ENCODE results near the gene SLC25A14.
"Not testable (repeated sequence)": the region's sequence is repeated elsewhere in the genome, so short reads cannot be mapped to it uniquely, and the experiment has no call there.

SLC25A14 gene

GRCh38 chrX:130347321-130347720 lies 7.6 kb downstream of the SLC25A14 start:
- Histone ChIP-seq H3K4me1 (ENCODE audit: control insufficient read depth in 1 of 2, insufficient read depth in 1 of 2, low read depth in 1 of 2, low read length in 1 of 2) (no peaks in the 10 kb centered on the region), H3K9me3 (no peaks in the 10 kb centered on the region), H3K36me3 (peaks cover 8% of the 10 kb centered on the region), H3K4me3 (ENCODE audit: low read depth in 1 of 2, low read length in 1 of 2) (no peak overlapping the region), H3K27me3 (no peaks in the 10 kb centered on the region), H3K27ac (no peak overlapping the region)
- TF ChIP-seq, protein P1, sequence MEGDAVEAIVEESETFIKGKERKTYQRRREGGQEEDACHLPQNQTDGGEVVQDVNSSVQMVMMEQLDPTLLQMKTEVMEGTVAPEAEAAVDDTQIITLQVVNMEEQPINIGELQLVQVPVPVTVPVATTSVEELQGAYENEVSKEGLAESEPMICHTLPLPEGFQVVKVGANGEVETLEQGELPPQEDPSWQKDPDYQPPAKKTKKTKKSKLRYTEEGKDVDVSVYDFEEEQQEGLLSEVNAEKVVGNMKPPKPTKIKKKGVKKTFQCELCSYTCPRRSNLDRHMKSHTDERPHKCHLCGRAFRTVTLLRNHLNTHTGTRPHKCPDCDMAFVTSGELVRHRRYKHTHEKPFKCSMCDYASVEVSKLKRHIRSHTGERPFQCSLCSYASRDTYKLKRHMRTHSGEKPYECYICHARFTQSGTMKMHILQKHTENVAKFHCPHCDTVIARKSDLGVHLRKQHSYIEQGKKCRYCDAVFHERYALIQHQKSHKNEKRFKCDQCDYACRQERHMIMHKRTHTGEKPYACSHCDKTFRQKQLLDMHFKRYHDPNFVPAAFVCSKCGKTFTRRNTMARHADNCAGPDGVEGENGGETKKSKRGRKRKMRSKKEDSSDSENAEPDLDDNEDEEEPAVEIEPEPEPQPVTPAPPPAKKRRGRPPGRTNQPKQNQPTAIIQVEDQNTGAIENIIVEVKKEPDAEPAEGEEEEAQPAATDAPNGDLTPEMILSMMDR (IDR thresholded peaks at IDR 0.05): no peak

DNA sequence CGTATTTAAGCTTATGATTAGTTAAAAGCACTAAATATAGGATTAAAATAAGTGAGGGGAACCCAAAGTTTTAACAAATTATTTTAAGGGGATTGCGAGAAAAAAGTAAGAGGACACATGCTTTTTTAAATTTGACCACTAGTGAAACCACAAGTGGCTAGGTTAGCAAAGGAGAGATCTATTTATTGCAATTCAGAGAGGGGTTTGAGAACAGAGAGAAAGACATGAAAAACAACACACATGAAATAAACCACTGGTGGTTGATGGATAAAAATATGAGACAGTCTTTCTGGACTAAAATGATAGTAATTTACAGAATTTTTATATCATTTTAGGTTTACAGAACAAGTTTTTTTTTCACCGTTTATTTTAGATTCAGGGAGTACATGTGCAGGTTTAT lies 11.8 kb downstream of the SLC25A14 start:
- TF ChIP-seq, protein P1 (IDR thresholded peaks at IDR 0.05): no peak
- Histone ChIP-seq H3K36me3 (peaks cover 8% of the 10 kb centered on the region), H3K4me3 (ENCODE audit: low read depth in 1 of 2, low read length in 1 of 2) (no peak overlapping the region), H3K9me3 (no peaks in the 10 kb centered on the region), H3K4me1 (ENCODE audit: control insufficient read depth in 1 of 2, insufficient read depth in 1 of 2, low read depth in 1 of 2, low read length in 1 of 2) (no peaks in the 10 kb centered on the region), H3K27me3 (no peaks in the 10 kb centered on the region), H3K27ac (no peak overlapping the region)

DNA sequence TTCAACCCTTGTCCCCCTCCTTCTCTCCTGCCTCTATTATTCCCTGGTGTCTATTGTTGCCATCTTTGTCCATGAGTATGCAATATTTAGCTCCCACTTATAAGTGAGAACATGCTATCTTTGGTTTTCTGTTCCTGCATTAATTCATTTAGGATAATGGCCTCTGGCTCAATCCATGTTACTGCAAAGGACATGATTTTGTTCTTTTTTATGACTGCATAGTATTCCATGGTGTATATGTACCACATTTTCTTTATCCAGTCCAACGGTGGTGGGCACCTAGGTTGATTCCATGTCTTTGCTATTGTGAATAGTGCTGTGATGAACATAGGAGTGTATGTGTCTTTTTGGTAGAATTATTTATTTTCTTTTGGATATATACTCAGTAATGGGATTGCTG lies 12.3 kb downstream of the SLC25A14 start:
- H3K36me3 ChIP-seq; H3K4me3 ChIP-seq (ENCODE audit: low read depth in 1 of 2, low read length in 1 of 2); H3K27ac ChIP-seq; H3K27me3 ChIP-seq; H3K9me3 ChIP-seq; H3K4me1 ChIP-seq (ENCODE audit: control insufficient read depth in 1 of 2, insufficient read depth in 1 of 2, low read depth in 1 of 2, low read length in 1 of 2): not testable (repeated sequence)

DNA sequence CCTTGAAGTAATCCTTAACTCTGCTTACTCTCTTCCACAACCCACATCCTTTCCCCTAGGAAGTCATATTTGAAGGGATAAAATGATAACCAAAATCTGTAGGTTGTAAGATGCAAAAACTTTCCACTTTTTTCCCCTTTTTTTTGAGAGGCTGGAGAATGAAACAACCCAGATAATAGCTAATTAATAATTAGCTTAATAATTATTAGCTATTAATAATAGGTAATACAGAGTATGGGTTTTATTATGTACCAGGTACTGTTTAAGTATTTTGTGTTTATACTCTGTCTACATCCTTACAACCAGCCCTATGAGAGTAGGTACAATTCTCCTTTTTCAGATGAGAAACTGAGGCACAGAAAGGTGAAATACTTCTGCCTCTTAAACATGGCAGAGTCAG lies 36.4 kb downstream of the SLC25A14 start:
- Histone ChIP-seq H3K9me3 (no peaks in the 10 kb centered on the region), H3K27ac (no peak overlapping the region), H3K36me3 (no peaks in the 10 kb centered on the region), H3K4me3 (ENCODE audit: low read depth in 1 of 2, low read length in 1 of 2) (no peak overlapping the region), H3K4me1 (ENCODE audit: control insufficient read depth in 1 of 2, insufficient read depth in 1 of 2, low read depth in 1 of 2, low read length in 1 of 2) (no peaks in the 10 kb centered on the region), H3K27me3 (no peaks in the 10 kb centered on the region)
- TF ChIP-seq, protein P1 (IDR thresholded peaks at IDR 0.05): no peak

DNA sequence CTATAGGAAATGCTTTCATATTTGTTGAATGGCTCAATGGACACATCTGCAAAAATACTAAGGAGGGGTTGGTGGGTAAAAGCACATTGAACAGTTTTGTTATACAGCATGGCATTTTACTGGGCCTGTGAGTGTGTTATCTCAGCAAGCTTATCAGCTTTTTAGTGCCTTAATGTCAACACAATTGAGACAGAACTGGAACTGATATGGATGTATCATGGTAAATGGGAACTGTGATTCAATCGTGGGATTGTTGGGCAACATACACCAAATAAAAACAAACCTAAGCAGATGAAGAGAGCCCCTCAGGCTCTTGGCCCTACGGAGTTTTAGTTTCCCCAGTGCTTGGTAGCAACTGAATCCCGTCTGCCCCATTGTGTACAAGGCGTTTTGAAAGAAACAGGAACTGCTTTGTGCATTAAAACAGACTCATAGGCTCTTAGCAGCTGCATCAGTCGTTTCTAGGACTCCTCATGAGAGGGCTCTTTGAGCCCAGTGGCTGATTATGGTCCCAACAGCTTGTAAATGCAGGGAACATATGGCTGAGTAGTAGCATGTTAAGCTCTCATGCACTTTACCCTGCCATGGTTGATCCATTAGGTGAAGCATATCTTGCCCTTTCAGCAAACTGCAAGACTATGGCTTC lies 38.4 kb downstream of the SLC25A14 start:
- no peaks in the 10 kb centered on the region for H3K36me3 ChIP-seq
- no peak overlapping the region for H3K27ac ChIP-seq
- no peak overlapping the region for H3K4me3 ChIP-seq (ENCODE audit: low read depth in 1 of 2, low read length in 1 of 2)
- TF ChIP-seq, protein P1 (IDR thresholded peaks at IDR 0.05): no peak
- H3K27me3 ChIP-seq: peaks cover 3% of the 10 kb centered on the region
- no peaks in the 10 kb centered on the region for H3K4me1 ChIP-seq (ENCODE audit: control insufficient read depth in 1 of 2, insufficient read depth in 1 of 2, low read depth in 1 of 2, low read length in 1 of 2)
- H3K9me3 ChIP-seq: no peaks in the 10 kb centered on the region

- no peaks in the 10 kb centered on the region for H3K9me3 ChIP-seq
- no peaks in the 10 kb centered on the region for H3K4me1 ChIP-seq (ENCODE audit: control insufficient read depth in 1 of 2, insufficient read depth in 1 of 2, low read depth in 1 of 2, low read length in 1 of 2)
- TF ChIP-seq, protein P1 (IDR thresholded peaks at IDR 0.05): no peak
- H3K36me3 ChIP-seq: no peaks in the 10 kb centered on the region
- H3K27me3 ChIP-seq: peaks cover 9% of the 10 kb centered on the region
- no peak within 1 kb of the TSS for H3K4me3 ChIP-seq (ENCODE audit: low read depth in 1 of 2, low read length in 1 of 2)
- no peak within 1 kb of the TSS for H3K27ac ChIP-seq
Observed at GRCh38 chrX:130385520-130385919, 45.8 kb downstream of the SLC25A14 start, which contains the start of gene GPR119. Gene GPR119 (minus strand): TSS chrX:130385674. CDS start chrX:130385447, 227 bp downstream.

Measured in neutrophil (primary cell).